Endothelial cell of umbilical vein (primary cell): ENCODE data around the gene MANF. TPM values are rescaled to one million over a fixed set of nuclear protein-coding genes. Genes with fewer than 3 reads are reported as not detected.
A peak's percentile ranks its signal among the peaks of the same experiment; 100 is the strongest.

Source experiments
- BruUV-seq: library from RNA; stranded (reverse); fragments of 400-500 nt; replicated peaks from 2 replicates; lab custom pipeline; 2021; lab: Mats Ljungman, UMichigan
- CTCF ChIA-PET: fragments of 300-600, 350-600 bp; sonication (Branson Sonifier 250); formaldehyde crosslinking; loops from one replicate; lab custom pipeline; 2021; ENCODE audit warnings: antibody characterized with exemption, inconsistent platforms; lab: Charles Lee
- POLR2A ChIA-PET: fragments of 300-600, 350-600 bp; sonication (Branson Sonifier 250); formaldehyde crosslinking; loops from one replicate; lab custom pipeline; 2021; ENCODE audit warnings: antibody characterized with exemption, inconsistent platforms; lab: Charles Lee
- DNase-seq: peaks from one replicate; pipeline ENCODE4 v3.0.0-alpha.2; 2011; ENCODE audit warnings: low read depth, low spot score
- FAIRE-seq: peaks from 2 replicates; lab custom pipeline; 2011; peaks lifted over from hg19 to GRCh38; lab: Jason Lieb, UNC
- H2AFZ ChIP-seq: 2 replicates; pipeline ENCODE4 v1.6.0; 2012; ENCODE audit warnings: low read depth, low read length, control low read depth, inconsistent platforms
- H3K27ac ChIP-seq: 2 replicates; pipeline ENCODE4 v1.5.1; 2011; ENCODE audit warnings: low read depth, mild to moderate bottlenecking, control low read depth, low read length, moderate library complexity; ENCODE audit not compliant: insufficient read depth
- H3K27me3 ChIP-seq, 2 experiments: 2 replicates each; pipeline versions ENCODE4 v1.6.0 to v1.6.1; 2011; ENCODE audit warnings: low read length in 2 of 2, mixed read lengths in 1 of 2; ENCODE audit not compliant: control insufficient read depth in 2 of 2, insufficient read depth in 2 of 2
- H3K36me3 ChIP-seq, 2 experiments: 2 replicates in 1 of 2; 3 replicates in 1 of 2; pipeline ENCODE4 v1.5.1; 2011; ENCODE audit warnings: low read length in 2 of 2, mild to moderate bottlenecking in 1 of 2, moderate library complexity in 1 of 2; ENCODE audit not compliant: control insufficient read depth in 2 of 2, insufficient read depth in 2 of 2; ENCODE audit errors: extremely low read depth in 1 of 2
- H3K4me1 ChIP-seq: 3 replicates; pipeline ENCODE4 v1.5.1; 2011; ENCODE audit warnings: mild to moderate bottlenecking, low read length; ENCODE audit not compliant: control insufficient read depth, insufficient read depth; ENCODE audit errors: extremely low read depth
- H3K4me2 ChIP-seq: 2 replicates; pipeline ENCODE4 v1.6.1; 2011; ENCODE audit warnings: low read length, control low read depth, mixed read lengths; ENCODE audit not compliant: insufficient read depth
- H3K4me3 ChIP-seq, 3 experiments: fragments of 200-600 bp in 1 of 3; sonication (generic), shearing (Covaris generic) in 1 of 3; replicated peaks in 1 of 3; 2 replicates each; pipeline ENCODE4 v1.5.1; 2011 to 2016; ENCODE audit warnings: control low read depth in 3 of 3, low read length in 3 of 3, mild to moderate bottlenecking in 2 of 3, inconsistent platforms in 1 of 3, low read depth in 1 of 3, moderate library complexity in 1 of 3; ENCODE audit not compliant: insufficient read depth in 1 of 3
- H3K79me2 ChIP-seq: 2 replicates; pipeline ENCODE4 v1.6.0; 2012; ENCODE audit warnings: low read length, inconsistent platforms; ENCODE audit not compliant: control insufficient read depth, insufficient read depth
- H3K9ac ChIP-seq: replicated peaks from 2 replicates; pipeline ENCODE3; 2011; ENCODE audit warnings: low read length, control low read depth; ENCODE audit not compliant: insufficient read depth; ENCODE audit errors: extremely low read depth
- H3K9me1 ChIP-seq: replicated peaks from 3 replicates; pipeline ENCODE4 v1.6.0; 2011; ENCODE audit warnings: mild to moderate bottlenecking, low read length; ENCODE audit not compliant: control insufficient read depth, insufficient read depth; ENCODE audit errors: extremely low read depth
- H3K9me3 ChIP-seq: replicated peaks from 2 replicates; pipeline ENCODE4 v1.5.1; 2012; ENCODE audit warnings: low read length, inconsistent platforms; ENCODE audit not compliant: control insufficient read depth, insufficient read depth
- H4K20me1 ChIP-seq: replicated peaks from 2 replicates; pipeline ENCODE3; 2011; ENCODE audit warnings: mild to moderate bottlenecking, low read length; ENCODE audit not compliant: control insufficient read depth, insufficient read depth; ENCODE audit errors: extremely low read depth
- CTCF ChIP-seq, 2 donors: IDR thresholded peaks; 1 replicate in 1 of 2; 2 replicates in 1 of 2; pipeline ENCODE4 v1.5.1; 2011; ENCODE audit warnings: low read length in 2 of 2, mild to moderate bottlenecking in 2 of 2, moderate library complexity in 2 of 2, control low read depth in 1 of 2, inconsistent platforms in 1 of 2, low read depth in 1 of 2; ENCODE audit not compliant: insufficient read depth in 1 of 2; ENCODE audit errors: extremely low read depth in 1 of 2
- FOS ChIP-seq: IDR thresholded peaks from 2 replicates; pipeline ENCODE4 v1.6.1; 2011; ENCODE audit warnings: mild to moderate bottlenecking, low read length, moderate library complexity, borderline replicate concordance; ENCODE audit not compliant: insufficient read depth
- GATA2 ChIP-seq: IDR thresholded peaks from 2 replicates; pipeline ENCODE4 v1.7.0; 2011; ENCODE audit warnings: low read depth, mild to moderate bottlenecking, moderate library complexity, mixed read lengths, low read length; ENCODE audit not compliant: insufficient read length, insufficient read depth
- JUN ChIP-seq: IDR thresholded peaks from 2 replicates; pipeline ENCODE4 v1.6.1; 2011; ENCODE audit warnings: borderline replicate concordance, low read depth; ENCODE audit not compliant: insufficient read length, insufficient read depth
- MAX ChIP-seq: IDR thresholded peaks from 2 replicates; pipeline ENCODE4 v1.6.1; 2011; ENCODE audit not compliant: insufficient read depth, insufficient read length
- MYC ChIP-seq: IDR thresholded peaks from one replicate; pipeline ENCODE4 v1.6.1; 2011; ENCODE audit warnings: mild to moderate bottlenecking, low read depth, low read length
- POLR2A ChIP-seq: IDR thresholded peaks from 2 replicates; pipeline ENCODE4 v1.6.1; 2012; ENCODE audit warnings: low read depth, mild to moderate bottlenecking, control low read depth, low read length
- POLR2AphosphoS5 ChIP-seq: IDR thresholded peaks from 2 replicates; pipeline ENCODE4 v1.6.1; 2012; ENCODE audit warnings: low read depth, mild to moderate bottlenecking, control low read depth, low read length, moderate library complexity; ENCODE audit not compliant: insufficient read depth
- dilution Hi-C: fragments of 300-500 bp; cut with MboI; formaldehyde crosslinking; loops from one replicate; pipeline ENCODE4 v1.15.0; 2019; ENCODE audit warnings: low sequenced_read_pairs; ENCODE audit not compliant: extremely low pct_ligation_motif_present
- intact Hi-C: fragments of 100-400 bp; cut with micrococcal nuclease; formaldehyde crosslinking; loops from one replicate; pipeline ENCODE4 v1.10.0; 2022
- polyA plus RNA-seq, 4 experiments: library from polyadenylated mRNA; depleted of rRNA in 3 of 4; stranded (reverse) in 3 of 4; unstranded in 1 of 4; fragments of >200 nt; gene quantifications; 2 replicates each; pipeline versions ENCODE4 v1.2.1 to v1.2.3, GENCODE V29; 2011 to 2012; ENCODE audit warnings: missing spikeins in 1 of 4
- total RNA-seq: library from RNA; stranded (reverse); gene quantifications from 2 replicates; pipeline ENCODE4 v1.2.3, GENCODE V29; 2021

MANF gene
- total and polyA plus RNA-seq, 2 donors (not counting 3 experiments of a cell fraction or from before 2014, with no cell fraction given): 100 to 248 TPM

GRCh38 chr3:51389423-51390183 lies 4.5 kb downstream of the MANF start:
- Histone ChIP-seq H3K9me1 (no peaks in the 10 kb centered on the region), H3K27me3 (no peaks in the 10 kb centered on the region), H4K20me1 (no peaks in the 10 kb centered on the region), H3K36me3 (peaks cover 20 to 36% of the 10 kb centered on the region in 2 experiments), H2AFZ (no peak overlapping the region), H3K9me3 (no peaks in the 10 kb centered on the region), H3K4me2 (no peak overlapping the region), H3K9ac (no peak overlapping the region), H3K27ac (no peak overlapping the region), H3K4me3 (no peak overlapping the region), H3K4me1 (peaks cover 48% of the 10 kb centered on the region), H3K79me2 (peaks cover 68% of the 10 kb centered on the region)
- TF ChIP-seq MYC (no peak), JUN (no peak), GATA2 (no peak), FOS (no peak), MAX (no peak), POLR2A (no peak), CTCF (IDR thresholded peaks at IDR 0.05; ENCODE audit: extremely low read depth in 1 of 2, insufficient read depth in 1 of 2, low read depth in 1 of 2, low read length in 2 of 2) (peak; percentile 80 to 84), POLR2AphosphoS5 (no peak)
- peak; percentile 53 for DNase-seq
- peak; percentile 80 for FAIRE-seq
- ChIA-PET POLR2A (no interaction called here), CTCF (interaction anchor here (0.6 to 3.2 kb wide), 24 partner anchors 10 to 1856 kb away, joined by 3 to 20 read pairs (median 4); partner anchors contain the start of genes CISH, DCAF1, HEMK1 and MAPKAPK3)
- BruUV-seq: no TSS peak
- intact Hi-C loops (loop anchor here (1.0 to 10.0 kb wide), 4 partner anchors 280 to 1032 kb away; partner anchors contain the start of genes PARP3, RRP9 and TMEM115), dilution Hi-C loops (no loop called here)
